ENCODE data around the gene COQ8A.

Gene COQ8A

GRCh38 chr1:226919587-226919986 is 20.5 kb upstream of the COQ8A start:
- Histone ChIP-seq H3K9ac (ENCODE audit: low read depth, low read length, poor library complexity, severe bottlenecking) (no peak overlapping the region), H3K4me1 (ENCODE audit: insufficient read depth, low read length, poor library complexity, severe bottlenecking) (no peaks in the 10 kb centered on the region), H3F3A (ENCODE audit: low read depth) (no peaks in the 10 kb centered on the region), H3K4me3 (ENCODE audit: low read length, poor library complexity, severe bottlenecking) (no peak overlapping the region), H4K20me1 (ENCODE audit: insufficient read depth, low read length, poor library complexity, severe bottlenecking) (no peaks in the 10 kb centered on the region), H3K79me2 (ENCODE audit: insufficient read depth, low read length) (no peaks in the 10 kb centered on the region), H3K4me2 (ENCODE audit: low read depth, low read length, poor library complexity, severe bottlenecking) (no peak overlapping the region), H3K27me3 (ENCODE audit: insufficient read depth, low read length, poor library complexity, severe bottlenecking) (no peaks in the 10 kb centered on the region), H3K9me3 (ENCODE audit: insufficient read depth, low read depth, low read length) (no peaks in the 10 kb centered on the region), H2AFZ (ENCODE audit: low read length) (no peak overlapping the region), H3K36me3 (ENCODE audit: insufficient read depth, low read length) (no peaks in the 10 kb centered on the region), H3K9me2 (replicated peaks; ENCODE audit: low read depth, low read length) (no peaks in the 10 kb centered on the region)
- TF ChIP-seq EZH2phosphoT487 (IDR thresholded peaks at IDR 0.05; ENCODE audit: borderline replicate concordance), result no peak
- TF ChIP-seq CTCF (conservative IDR thresholded peaks at IDR 0.05; ENCODE audit: low read length), result no peak

GRCh38 chr1:226919995-226920394 is 20.1 kb upstream of the COQ8A start:
- H3K36me3 ChIP-seq (ENCODE audit: insufficient read depth, low read length), result no peaks in the 10 kb centered on the region
- no peaks in the 10 kb centered on the region for H3F3A ChIP-seq (ENCODE audit: low read depth)
- H3K9ac ChIP-seq (ENCODE audit: low read depth, low read length, poor library complexity, severe bottlenecking), result no peak overlapping the region
- no peaks in the 10 kb centered on the region for H3K79me2 ChIP-seq (ENCODE audit: insufficient read depth, low read length)
- H3K9me2 ChIP-seq (replicated peaks; ENCODE audit: low read depth, low read length), result no peaks in the 10 kb centered on the region
- no peak overlapping the region for H2AFZ ChIP-seq (ENCODE audit: low read length)
- no peaks in the 10 kb centered on the region for H3K27me3 ChIP-seq (ENCODE audit: insufficient read depth, low read length, poor library complexity, severe bottlenecking)
- no peak for TF ChIP-seq CTCF (conservative IDR thresholded peaks at IDR 0.05; ENCODE audit: low read length)
- no peak for TF ChIP-seq EZH2phosphoT487 (IDR thresholded peaks at IDR 0.05; ENCODE audit: borderline replicate concordance)
- no peaks in the 10 kb centered on the region for H3K9me3 ChIP-seq (ENCODE audit: insufficient read depth, low read depth, low read length)
- no peaks in the 10 kb centered on the region for H4K20me1 ChIP-seq (ENCODE audit: insufficient read depth, low read length, poor library complexity, severe bottlenecking)
- no peaks in the 10 kb centered on the region for H3K4me1 ChIP-seq (ENCODE audit: insufficient read depth, low read length, poor library complexity, severe bottlenecking)
- H3K4me2 ChIP-seq (ENCODE audit: low read depth, low read length, poor library complexity, severe bottlenecking), result no peak overlapping the region
- H3K4me3 ChIP-seq (ENCODE audit: low read length, poor library complexity, severe bottlenecking), result no peak overlapping the region

- Histone ChIP-seq H3K36me3 (ENCODE audit: insufficient read depth, low read length) (no peaks in the 10 kb centered on the region), H3K9me3 (ENCODE audit: insufficient read depth, low read depth, low read length) (no peaks in the 10 kb centered on the region), H3K79me2 (ENCODE audit: insufficient read depth, low read length) (no peaks in the 10 kb centered on the region), H3K9me2 (replicated peaks; ENCODE audit: low read depth, low read length) (no peaks in the 10 kb centered on the region), H3F3A (ENCODE audit: low read depth) (no peaks in the 10 kb centered on the region), H3K27me3 (ENCODE audit: insufficient read depth, low read length, poor library complexity, severe bottlenecking) (no peaks in the 10 kb centered on the region), H3K4me3 (ENCODE audit: low read length, poor library complexity, severe bottlenecking) (no peak overlapping the region), H2AFZ (ENCODE audit: low read length) (no peak overlapping the region), H3K4me2 (ENCODE audit: low read depth, low read length, poor library complexity, severe bottlenecking) (no peak overlapping the region), H4K20me1 (ENCODE audit: insufficient read depth, low read length, poor library complexity, severe bottlenecking) (no peaks in the 10 kb centered on the region), H3K4me1 (ENCODE audit: insufficient read depth, low read length, poor library complexity, severe bottlenecking) (no peaks in the 10 kb centered on the region), H3K9ac (ENCODE audit: low read depth, low read length, poor library complexity, severe bottlenecking) (no peak overlapping the region)
- no peak for TF ChIP-seq EZH2phosphoT487 (IDR thresholded peaks at IDR 0.05; ENCODE audit: borderline replicate concordance)
- TF ChIP-seq CTCF (conservative IDR thresholded peaks at IDR 0.05; ENCODE audit: low read length), result no peak
Measured at GRCh38 chr1:226920446-226920894, 19.6 kb upstream of the COQ8A start.
